Endothelial cell of umbilical vein (primary cell): Measurements from ENCODE around the gene NADSYN1. TPM values are rescaled to one million over a fixed set of nuclear protein-coding genes. Genes with fewer than 3 reads are reported as not detected.

Experiments used
- BruUV-seq: library from RNA; stranded (reverse); fragments of 400-500 nt; replicated peaks from 2 replicates; lab custom pipeline; 2021; lab: Mats Ljungman, UMichigan
- CTCF ChIA-PET: fragments of 300-600, 350-600 bp; sonication (Branson Sonifier 250); formaldehyde crosslinking; loops from one replicate; lab custom pipeline; 2021; ENCODE audit warnings: antibody characterized with exemption, inconsistent platforms; lab: Charles Lee
- POLR2A ChIA-PET: fragments of 300-600, 350-600 bp; sonication (Branson Sonifier 250); formaldehyde crosslinking; loops from one replicate; lab custom pipeline; 2021; ENCODE audit warnings: antibody characterized with exemption, inconsistent platforms; lab: Charles Lee
- DNase-seq: peaks from one replicate; pipeline ENCODE4 v3.0.0-alpha.2; 2011; ENCODE audit warnings: low read depth, low spot score
- FAIRE-seq: peaks from 2 replicates; lab custom pipeline; 2011; peaks lifted over from hg19 to GRCh38; lab: Jason Lieb, UNC
- H2AFZ ChIP-seq: 2 replicates; pipeline ENCODE4 v1.6.0; 2012; ENCODE audit warnings: low read depth, low read length, control low read depth, inconsistent platforms
- H3K27ac ChIP-seq: 2 replicates; pipeline ENCODE4 v1.5.1; 2011; ENCODE audit warnings: low read depth, mild to moderate bottlenecking, control low read depth, low read length, moderate library complexity; ENCODE audit not compliant: insufficient read depth
- H3K27me3 ChIP-seq, 2 experiments: 2 replicates each; pipeline versions ENCODE4 v1.6.0 to v1.6.1; 2011; ENCODE audit warnings: low read length in 2 of 2, mixed read lengths in 1 of 2; ENCODE audit not compliant: control insufficient read depth in 2 of 2, insufficient read depth in 2 of 2
- H3K36me3 ChIP-seq, 2 experiments: 2 replicates in 1 of 2; 3 replicates in 1 of 2; pipeline ENCODE4 v1.5.1; 2011; ENCODE audit warnings: low read length in 2 of 2, mild to moderate bottlenecking in 1 of 2, moderate library complexity in 1 of 2; ENCODE audit not compliant: control insufficient read depth in 2 of 2, insufficient read depth in 2 of 2; ENCODE audit errors: extremely low read depth in 1 of 2
- H3K4me1 ChIP-seq: 3 replicates; pipeline ENCODE4 v1.5.1; 2011; ENCODE audit warnings: mild to moderate bottlenecking, low read length; ENCODE audit not compliant: control insufficient read depth, insufficient read depth; ENCODE audit errors: extremely low read depth
- H3K4me2 ChIP-seq: 2 replicates; pipeline ENCODE4 v1.6.1; 2011; ENCODE audit warnings: low read length, control low read depth, mixed read lengths; ENCODE audit not compliant: insufficient read depth
- H3K4me3 ChIP-seq, 3 experiments: fragments of 200-600 bp in 1 of 3; sonication (generic), shearing (Covaris generic) in 1 of 3; replicated peaks in 1 of 3; 2 replicates each; pipeline ENCODE4 v1.5.1; 2011 to 2016; ENCODE audit warnings: control low read depth in 3 of 3, low read length in 3 of 3, mild to moderate bottlenecking in 2 of 3, inconsistent platforms in 1 of 3, low read depth in 1 of 3, moderate library complexity in 1 of 3; ENCODE audit not compliant: insufficient read depth in 1 of 3
- H3K79me2 ChIP-seq: 2 replicates; pipeline ENCODE4 v1.6.0; 2012; ENCODE audit warnings: low read length, inconsistent platforms; ENCODE audit not compliant: control insufficient read depth, insufficient read depth
- H3K9ac ChIP-seq: replicated peaks from 2 replicates; pipeline ENCODE3; 2011; ENCODE audit warnings: low read length, control low read depth; ENCODE audit not compliant: insufficient read depth; ENCODE audit errors: extremely low read depth
- H3K9me1 ChIP-seq: replicated peaks from 3 replicates; pipeline ENCODE4 v1.6.0; 2011; ENCODE audit warnings: mild to moderate bottlenecking, low read length; ENCODE audit not compliant: control insufficient read depth, insufficient read depth; ENCODE audit errors: extremely low read depth
- H3K9me3 ChIP-seq: replicated peaks from 2 replicates; pipeline ENCODE4 v1.5.1; 2012; ENCODE audit warnings: low read length, inconsistent platforms; ENCODE audit not compliant: control insufficient read depth, insufficient read depth
- H4K20me1 ChIP-seq: replicated peaks from 2 replicates; pipeline ENCODE3; 2011; ENCODE audit warnings: mild to moderate bottlenecking, low read length; ENCODE audit not compliant: control insufficient read depth, insufficient read depth; ENCODE audit errors: extremely low read depth
- CTCF ChIP-seq, 2 donors: IDR thresholded peaks; 1 replicate in 1 of 2; 2 replicates in 1 of 2; pipeline ENCODE4 v1.5.1; 2011; ENCODE audit warnings: low read length in 2 of 2, mild to moderate bottlenecking in 2 of 2, moderate library complexity in 2 of 2, control low read depth in 1 of 2, inconsistent platforms in 1 of 2, low read depth in 1 of 2; ENCODE audit not compliant: insufficient read depth in 1 of 2; ENCODE audit errors: extremely low read depth in 1 of 2
- EZH2 ChIP-seq: IDR thresholded peaks from 2 replicates; pipeline ENCODE4 v1.6.1; 2012; ENCODE audit warnings: borderline replicate concordance, low read depth, mild to moderate bottlenecking, moderate library complexity, low read length, inconsistent platforms; ENCODE audit not compliant: severe bottlenecking
- FOS ChIP-seq: IDR thresholded peaks from 2 replicates; pipeline ENCODE4 v1.6.1; 2011; ENCODE audit warnings: mild to moderate bottlenecking, low read length, moderate library complexity, borderline replicate concordance; ENCODE audit not compliant: insufficient read depth
- JUN ChIP-seq: IDR thresholded peaks from 2 replicates; pipeline ENCODE4 v1.6.1; 2011; ENCODE audit warnings: borderline replicate concordance, low read depth; ENCODE audit not compliant: insufficient read length, insufficient read depth
- MAX ChIP-seq: IDR thresholded peaks from 2 replicates; pipeline ENCODE4 v1.6.1; 2011; ENCODE audit not compliant: insufficient read depth, insufficient read length
- POLR2A ChIP-seq: IDR thresholded peaks from 2 replicates; pipeline ENCODE4 v1.6.1; 2012; ENCODE audit warnings: low read depth, mild to moderate bottlenecking, control low read depth, low read length
- POLR2AphosphoS5 ChIP-seq: IDR thresholded peaks from 2 replicates; pipeline ENCODE4 v1.6.1; 2012; ENCODE audit warnings: low read depth, mild to moderate bottlenecking, control low read depth, low read length, moderate library complexity; ENCODE audit not compliant: insufficient read depth
- dilution Hi-C: fragments of 300-500 bp; cut with MboI; formaldehyde crosslinking; loops from one replicate; pipeline ENCODE4 v1.15.0; 2019; ENCODE audit warnings: low sequenced_read_pairs; ENCODE audit not compliant: extremely low pct_ligation_motif_present
- intact Hi-C: fragments of 100-400 bp; cut with micrococcal nuclease; formaldehyde crosslinking; loops from one replicate; pipeline ENCODE4 v1.10.0; 2022
- polyA plus RNA-seq, 4 experiments: library from polyadenylated mRNA; depleted of rRNA in 3 of 4; stranded (reverse) in 3 of 4; unstranded in 1 of 4; fragments of >200 nt; gene quantifications; 2 replicates each; pipeline versions ENCODE4 v1.2.1 to v1.2.3, GENCODE V29; 2011 to 2012; ENCODE audit warnings: missing spikeins in 1 of 4
- total RNA-seq: library from RNA; stranded (reverse); gene quantifications from 2 replicates; pipeline ENCODE4 v1.2.3, GENCODE V29; 2021

Gene NADSYN1
- total and polyA plus RNA-seq, 2 donors (not counting 3 experiments of a cell fraction or from before 2014, with no cell fraction given): 77.5 to 99.2 TPM

GRCh38 chr11:71470946-71471345, 17.9 kb downstream of the NADSYN1 start:
- no peak overlapping the region for H3K4me3 ChIP-seq
- no peak for TF ChIP-seq CTCF (IDR thresholded peaks at IDR 0.05; ENCODE audit: extremely low read depth in 1 of 2, insufficient read depth in 1 of 2, low read depth in 1 of 2, low read length in 2 of 2)
- no peak for TF ChIP-seq EZH2
- TF ChIP-seq POLR2AphosphoS5: no peak
- no peak for TF ChIP-seq POLR2A
- no peak for TF ChIP-seq FOS
- no peak for TF ChIP-seq JUN
- TF ChIP-seq MAX: no peak
- H3K4me2 ChIP-seq: no peak overlapping the region
- dilution Hi-C loops: no loop called here
- H3K9me3 ChIP-seq: no peaks in the 10 kb centered on the region
- H3K79me2 ChIP-seq: no peaks in the 10 kb centered on the region
- no peak overlapping the region for H2AFZ ChIP-seq
- DNase-seq (no peak), FAIRE-seq (no peak)
- H3K27me3 ChIP-seq: no peaks in the 10 kb centered on the region
- ChIA-PET CTCF (no interaction called here), POLR2A (interaction anchor here (0.6 kb wide), 1 partner anchor 16 kb away, joined by 5 read pairs; no protein-coding TSS in a partner anchor)
- BruUV-seq: no TSS peak
- no peaks in the 10 kb centered on the region for H3K4me1 ChIP-seq
- H3K9ac ChIP-seq: no peak overlapping the region
- intact Hi-C loops: no loop called here
- H4K20me1 ChIP-seq: no peaks in the 10 kb centered on the region
- peaks cover 20 to 38% of the 10 kb centered on the region in 2 experiments for H3K36me3 ChIP-seq
- H3K27ac ChIP-seq: no peak overlapping the region
- H3K9me1 ChIP-seq: no peaks in the 10 kb centered on the region
